ENCODE measurements around the gene IDH3A.

The IDH3A gene

GRCh38 chr15:78107471-78107870, 41.7 kb upstream of the IDH3A start:
- no peak overlapping the region for H3K27ac ChIP-seq (ENCODE audit: low read depth, low read length)
- H3K4me3 ChIP-seq (ENCODE audit: insufficient read depth, low read length, poor library complexity, severe bottlenecking): no peak overlapping the region
- H3K36me3 ChIP-seq (ENCODE audit: low read length): no peaks in the 10 kb centered on the region
- H3K9me2 ChIP-seq (replicated peaks; ENCODE audit: insufficient read depth, low read length): no peaks in the 10 kb centered on the region
- H3F3A ChIP-seq (ENCODE audit: insufficient read depth): no peaks in the 10 kb centered on the region
- no peak for TF ChIP-seq EZH2phosphoT487 (conservative IDR thresholded peaks at IDR 0.05; ENCODE audit: low read length)
- TF ChIP-seq CTCF (IDR thresholded peaks at IDR 0.05; ENCODE audit: insufficient read depth, low read length, poor library complexity, severe bottlenecking): no peak
- no peaks in the 10 kb centered on the region for H4K20me1 ChIP-seq (ENCODE audit: low read depth, low read length)
- H2AFZ ChIP-seq (ENCODE audit: low read depth, low read length, severe bottlenecking): no peak overlapping the region
- no peaks in the 10 kb centered on the region for H3K9me3 ChIP-seq (ENCODE audit: insufficient read depth, low read length)
- no peaks in the 10 kb centered on the region for H3K79me2 ChIP-seq (ENCODE audit: insufficient read depth, low read length)
- H3K4me2 ChIP-seq (ENCODE audit: low read depth, low read length, poor library complexity, severe bottlenecking): no peak overlapping the region
- H3K27me3 ChIP-seq (ENCODE audit: low read length): no peaks in the 10 kb centered on the region
- H3K9ac ChIP-seq (ENCODE audit: low read length): no peak overlapping the region

GRCh38 chr15:78108300-78109084, 40.7 kb upstream of the IDH3A start:
- TF ChIP-seq CTCF (IDR thresholded peaks at IDR 0.05; ENCODE audit: insufficient read depth, low read length, poor library complexity, severe bottlenecking) (peak; percentile 89), EZH2phosphoT487 (conservative IDR thresholded peaks at IDR 0.05; ENCODE audit: low read length) (no peak)
- no peaks in the 10 kb centered on the region for H3K79me2 ChIP-seq (ENCODE audit: insufficient read depth, low read length)
- H4K20me1 ChIP-seq (ENCODE audit: low read depth, low read length): no peaks in the 10 kb centered on the region
- H3K27ac ChIP-seq (ENCODE audit: low read depth, low read length): no peak overlapping the region
- H3F3A ChIP-seq (ENCODE audit: insufficient read depth): no peaks in the 10 kb centered on the region
- H3K9ac ChIP-seq (ENCODE audit: low read length): no peak overlapping the region
- H2AFZ ChIP-seq (ENCODE audit: low read depth, low read length, severe bottlenecking): no peak overlapping the region
- H3K9me2 ChIP-seq (replicated peaks; ENCODE audit: insufficient read depth, low read length): no peaks in the 10 kb centered on the region
- H3K4me3 ChIP-seq (ENCODE audit: insufficient read depth, low read length, poor library complexity, severe bottlenecking): no peak overlapping the region
- H3K27me3 ChIP-seq (ENCODE audit: low read length): no peaks in the 10 kb centered on the region
- no peak overlapping the region for H3K4me2 ChIP-seq (ENCODE audit: low read depth, low read length, poor library complexity, severe bottlenecking)
- H3K9me3 ChIP-seq (ENCODE audit: insufficient read depth, low read length): no peaks in the 10 kb centered on the region
- no peaks in the 10 kb centered on the region for H3K36me3 ChIP-seq (ENCODE audit: low read length)

- Histone ChIP-seq H3K36me3 (ENCODE audit: low read length) (no peaks in the 10 kb centered on the region), H2AFZ (ENCODE audit: low read depth, low read length, severe bottlenecking) (no peak overlapping the region), H3K27ac (ENCODE audit: low read depth, low read length) (no peak overlapping the region), H3K9me3 (ENCODE audit: insufficient read depth, low read length) (no peaks in the 10 kb centered on the region), H3K27me3 (ENCODE audit: low read length) (no peaks in the 10 kb centered on the region), H3K79me2 (ENCODE audit: insufficient read depth, low read length) (no peaks in the 10 kb centered on the region), H3F3A (ENCODE audit: insufficient read depth) (no peaks in the 10 kb centered on the region), H4K20me1 (ENCODE audit: low read depth, low read length) (no peaks in the 10 kb centered on the region), H3K4me3 (ENCODE audit: insufficient read depth, low read length, poor library complexity, severe bottlenecking) (no peak overlapping the region), H3K9me2 (replicated peaks; ENCODE audit: insufficient read depth, low read length) (no peaks in the 10 kb centered on the region), H3K9ac (ENCODE audit: low read length) (no peak overlapping the region), H3K4me2 (ENCODE audit: low read depth, low read length, poor library complexity, severe bottlenecking) (no peak overlapping the region)
- TF ChIP-seq EZH2phosphoT487 (conservative IDR thresholded peaks at IDR 0.05; ENCODE audit: low read length) (no peak), CTCF (IDR thresholded peaks at IDR 0.05; ENCODE audit: insufficient read depth, low read length, poor library complexity, severe bottlenecking) (no peak)
Measured at GRCh38 chr15:78109156-78109555, 40.0 kb upstream of the IDH3A start.
